ENCODE data around the gene CSGALNACT2.

GRCh38 chr10:43099928-43100327 lies 38.3 kb upstream of the CSGALNACT2 start:
- TF ChIP-seq CTCF (IDR thresholded peaks at IDR 0.05; ENCODE audit: low read depth, low read length) (no peak), EZH2phosphoT487 (IDR thresholded peaks at IDR 0.05; ENCODE audit: low read depth) (no peak)

All from OCI-LY3 (cell line).